DND-41 (cell line): ENCODE measurements around the gene MRPS14.

Source experiments
- EZH2 ChIP-seq: IDR thresholded peaks from 3 replicates; pipeline ENCODE4 v1.6.1; 2012; ENCODE audit warnings: borderline replicate concordance, low read depth, mild to moderate bottlenecking, moderate library complexity, low read length, inconsistent platforms; ENCODE audit not compliant: severe bottlenecking
- TF ChIP-seq, protein P1 (sequence below): IDR thresholded peaks from 2 replicates; pipeline ENCODE4 v1.5.1; 2012; ENCODE audit warnings: borderline replicate concordance, low read length, moderate library complexity, mild to moderate bottlenecking; ENCODE audit not compliant: poor library complexity, severe bottlenecking; ENCODE audit errors: extremely low read depth

DNA sequence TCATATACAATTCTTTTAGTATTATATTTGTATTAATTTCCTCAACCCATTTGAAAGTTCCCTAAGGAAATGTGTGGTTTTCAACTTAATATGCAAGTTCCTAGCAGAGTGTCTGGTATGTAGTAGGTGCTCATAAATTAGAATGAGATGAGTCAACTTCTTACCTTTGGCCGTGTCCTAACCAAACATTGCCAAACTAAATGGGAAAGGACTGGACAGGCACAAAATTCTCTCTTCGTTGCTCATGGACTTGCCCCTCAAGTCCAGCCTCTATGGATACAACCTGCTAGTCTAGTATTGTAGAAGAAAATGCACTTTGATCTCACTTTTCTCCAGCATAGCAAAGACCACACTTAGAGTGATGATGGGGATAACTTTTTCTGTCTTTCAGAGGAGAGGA is 11.6 kb upstream of the MRPS14 start:
- TF ChIP-seq, protein P1, sequence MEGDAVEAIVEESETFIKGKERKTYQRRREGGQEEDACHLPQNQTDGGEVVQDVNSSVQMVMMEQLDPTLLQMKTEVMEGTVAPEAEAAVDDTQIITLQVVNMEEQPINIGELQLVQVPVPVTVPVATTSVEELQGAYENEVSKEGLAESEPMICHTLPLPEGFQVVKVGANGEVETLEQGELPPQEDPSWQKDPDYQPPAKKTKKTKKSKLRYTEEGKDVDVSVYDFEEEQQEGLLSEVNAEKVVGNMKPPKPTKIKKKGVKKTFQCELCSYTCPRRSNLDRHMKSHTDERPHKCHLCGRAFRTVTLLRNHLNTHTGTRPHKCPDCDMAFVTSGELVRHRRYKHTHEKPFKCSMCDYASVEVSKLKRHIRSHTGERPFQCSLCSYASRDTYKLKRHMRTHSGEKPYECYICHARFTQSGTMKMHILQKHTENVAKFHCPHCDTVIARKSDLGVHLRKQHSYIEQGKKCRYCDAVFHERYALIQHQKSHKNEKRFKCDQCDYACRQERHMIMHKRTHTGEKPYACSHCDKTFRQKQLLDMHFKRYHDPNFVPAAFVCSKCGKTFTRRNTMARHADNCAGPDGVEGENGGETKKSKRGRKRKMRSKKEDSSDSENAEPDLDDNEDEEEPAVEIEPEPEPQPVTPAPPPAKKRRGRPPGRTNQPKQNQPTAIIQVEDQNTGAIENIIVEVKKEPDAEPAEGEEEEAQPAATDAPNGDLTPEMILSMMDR = no peak
- TF ChIP-seq EZH2 = no peak
